Small intestine (tissue), 7 donors: Measurements from ENCODE around the gene PRRX1. TPM values are rescaled to one million over a fixed set of nuclear protein-coding genes. Genes with fewer than 3 reads are reported as not detected.
A peak's percentile ranks its signal among the peaks of the same experiment; 100 is the strongest.

Experiments used
- DNase-seq, 2 donors: peaks; one replicate each; pipeline versions ENCODE4 v3.0.0 to v3.0.0-alpha.2; 2013
- FAIRE-seq: peaks from 2 replicates; lab custom pipeline; 2012; peaks lifted over from hg19 to GRCh38; lab: Jason Lieb, UNC
- H3K27ac ChIP-seq, 3 donors: one replicate each; pipeline ENCODE4 v1.5.1; 2013; ENCODE audit warnings: low read length in 2 of 3, mild to moderate bottlenecking in 2 of 3, control low read depth in 1 of 3, inconsistent platforms in 1 of 3, low read depth in 1 of 3, moderate library complexity in 1 of 3
- H3K27me3 ChIP-seq, 3 donors: one replicate each; pipeline ENCODE4 v1.6.1; 2013; ENCODE audit warnings: low read length in 3 of 3, inconsistent platforms in 1 of 3; ENCODE audit not compliant: control insufficient read depth in 3 of 3, insufficient read depth in 3 of 3
- H3K36me3 ChIP-seq, 3 donors: one replicate each; pipeline ENCODE4 v1.6.1; 2013; ENCODE audit warnings: low read length in 3 of 3, inconsistent platforms in 1 of 3, low read depth in 1 of 3, mild to moderate bottlenecking in 1 of 3, moderate library complexity in 1 of 3; ENCODE audit not compliant: control insufficient read depth in 3 of 3, insufficient read depth in 2 of 3
- H3K4me1 ChIP-seq, 3 donors: one replicate each; pipeline ENCODE4 v1.6.1; 2013; ENCODE audit warnings: low read length in 2 of 3, inconsistent platforms in 1 of 3, low read depth in 1 of 3, mild to moderate bottlenecking in 1 of 3, moderate library complexity in 1 of 3; ENCODE audit not compliant: control insufficient read depth in 3 of 3, insufficient read depth in 2 of 3
- H3K4me3 ChIP-seq, 3 donors: one replicate each; pipeline ENCODE4 v1.5.1; 2013; ENCODE audit warnings: low read length in 3 of 3, control low read depth in 1 of 3, inconsistent platforms in 1 of 3, low read depth in 1 of 3, mild to moderate bottlenecking in 1 of 3, moderate library complexity in 1 of 3
- H3K9me3 ChIP-seq, 2 donors: one replicate each; pipeline ENCODE4 v1.6.1; 2013; ENCODE audit warnings: low read depth in 1 of 2, low read length in 1 of 2; ENCODE audit not compliant: control insufficient read depth in 2 of 2, insufficient read depth in 1 of 2
- WGBS, 3 donors: extraction: QIAGEN DNeasy Blood & Tissue Kit; methylation state at CpG; one replicate each; pipeline ENCODE4 v1.1.7; 2013; 5-methylcytosine and 5-hydroxymethylcytosine counted together
- polyA plus RNA-seq, 4 donors: library from polyadenylated mRNA; stranded (reverse) in 3 of 4; unstranded in 1 of 4; fragments of 200-250 nt in 3 of 4; fragments of 120-200 nt in 1 of 4; gene quantifications; one replicate each; pipeline versions ENCODE4 v1.2.1 to v1.2.3, GENCODE V29; 2013
- donor health status: healthy with polysubstance abuse.
- donor health status: control.
- donor health status: control.
- donor health status: Bipolar disorder and iron deficiency.
- donor health status: healthy.

PRRX1 gene
- polyA plus RNA-seq, 4 donors: 0.22 to 1.7 (median 0.57) TPM

DNA sequence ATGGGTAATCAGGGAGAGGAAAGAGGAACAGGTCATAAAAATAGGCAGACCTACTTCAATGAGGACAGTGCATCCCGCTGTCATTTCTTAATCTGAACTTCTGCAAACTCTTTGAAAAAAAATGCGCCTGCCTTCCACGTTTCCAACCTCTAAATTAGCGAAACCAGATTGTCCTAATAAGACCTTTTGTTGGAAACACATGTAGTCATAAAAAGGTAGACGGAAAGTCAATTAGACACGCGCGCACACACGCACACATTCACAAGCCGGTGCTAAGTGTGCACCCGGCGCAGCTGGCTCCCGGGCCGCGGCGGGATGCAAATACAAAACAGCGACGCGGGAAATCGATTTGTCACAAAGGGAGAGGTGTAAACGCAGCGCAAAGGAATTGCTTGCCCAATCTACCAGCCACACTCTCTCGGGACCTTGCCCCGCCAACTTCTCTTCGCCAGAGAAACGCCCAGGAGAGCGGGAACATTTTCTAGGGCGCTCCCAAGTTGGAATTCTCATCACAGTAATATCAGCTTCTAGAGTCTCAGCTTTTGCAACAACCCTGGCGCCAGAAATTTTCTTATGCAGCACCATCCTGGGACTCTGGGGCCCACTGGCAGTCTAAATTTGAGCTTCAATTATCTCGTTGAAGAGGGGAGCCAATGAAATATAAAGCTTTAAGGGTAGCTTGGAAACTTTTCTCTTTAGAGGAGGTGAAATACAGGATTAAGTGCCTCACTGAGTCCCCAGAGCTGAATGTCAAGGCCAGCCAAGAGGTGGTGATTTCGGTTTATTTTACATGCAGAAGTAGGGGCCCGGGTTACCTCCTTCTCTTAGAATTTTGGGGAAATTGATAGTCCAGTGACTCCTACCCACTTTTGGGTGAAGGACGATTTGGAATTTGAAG is 4.5 kb downstream of the PRRX1 start:
- H3K36me3 ChIP-seq: no peaks in the 10 kb centered on the region
- H3K27ac ChIP-seq: no peak overlapping the region
- WGBS, 3 donors: 7 to 14% (median 12%) methylated on average over 33 of the region's 33 CpGs
- H3K4me1 ChIP-seq: peaks cover 0 to 11% (median 4%) of the 10 kb centered on the region in 3 donors
- peaks cover 0 to 4% of the 10 kb centered on the region in 2 donors for H3K9me3 ChIP-seq
- DNase-seq: peak; percentile 2 to 22
- H3K4me3 ChIP-seq: no peak overlapping the region
- no peak for FAIRE-seq
- H3K27me3 ChIP-seq: peaks cover 4 to 93% (median 45%) of the 10 kb centered on the region in 3 donors

DNA sequence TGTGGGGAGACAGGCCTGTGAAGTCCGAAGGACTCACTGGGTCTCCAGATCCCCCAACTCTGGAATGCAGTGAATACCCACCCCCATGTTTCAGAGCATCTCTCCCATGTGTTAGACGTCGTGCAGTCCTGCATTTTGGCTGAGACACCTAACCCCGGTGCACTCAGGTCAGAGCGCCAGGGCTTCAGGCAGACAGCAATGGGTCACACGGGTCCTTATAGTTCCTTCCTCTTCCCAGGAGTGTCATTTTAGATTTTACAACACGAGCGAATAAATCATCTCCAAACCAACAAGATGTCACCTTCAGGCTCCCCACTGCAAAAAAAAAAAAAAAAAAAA is 5.1 kb downstream of the PRRX1 start:
- no peaks in the 10 kb centered on the region for H3K36me3 ChIP-seq
- no peak overlapping the region for H3K27ac ChIP-seq
- H3K4me1 ChIP-seq: peaks cover 0 to 9% (median 4%) of the 10 kb centered on the region in 3 donors
- H3K4me3 ChIP-seq: no peak overlapping the region
- peaks cover 4 to 88% (median 45%) of the 10 kb centered on the region in 3 donors for H3K27me3 ChIP-seq
- no peak for FAIRE-seq
- 19 to 33% (median 24%) methylated on average over 6 to 8 of the region's 8 CpGs for WGBS, 3 donors
- DNase-seq: no peak
- H3K9me3 ChIP-seq: peaks cover 0 to 4% of the 10 kb centered on the region in 2 donors

DNA sequence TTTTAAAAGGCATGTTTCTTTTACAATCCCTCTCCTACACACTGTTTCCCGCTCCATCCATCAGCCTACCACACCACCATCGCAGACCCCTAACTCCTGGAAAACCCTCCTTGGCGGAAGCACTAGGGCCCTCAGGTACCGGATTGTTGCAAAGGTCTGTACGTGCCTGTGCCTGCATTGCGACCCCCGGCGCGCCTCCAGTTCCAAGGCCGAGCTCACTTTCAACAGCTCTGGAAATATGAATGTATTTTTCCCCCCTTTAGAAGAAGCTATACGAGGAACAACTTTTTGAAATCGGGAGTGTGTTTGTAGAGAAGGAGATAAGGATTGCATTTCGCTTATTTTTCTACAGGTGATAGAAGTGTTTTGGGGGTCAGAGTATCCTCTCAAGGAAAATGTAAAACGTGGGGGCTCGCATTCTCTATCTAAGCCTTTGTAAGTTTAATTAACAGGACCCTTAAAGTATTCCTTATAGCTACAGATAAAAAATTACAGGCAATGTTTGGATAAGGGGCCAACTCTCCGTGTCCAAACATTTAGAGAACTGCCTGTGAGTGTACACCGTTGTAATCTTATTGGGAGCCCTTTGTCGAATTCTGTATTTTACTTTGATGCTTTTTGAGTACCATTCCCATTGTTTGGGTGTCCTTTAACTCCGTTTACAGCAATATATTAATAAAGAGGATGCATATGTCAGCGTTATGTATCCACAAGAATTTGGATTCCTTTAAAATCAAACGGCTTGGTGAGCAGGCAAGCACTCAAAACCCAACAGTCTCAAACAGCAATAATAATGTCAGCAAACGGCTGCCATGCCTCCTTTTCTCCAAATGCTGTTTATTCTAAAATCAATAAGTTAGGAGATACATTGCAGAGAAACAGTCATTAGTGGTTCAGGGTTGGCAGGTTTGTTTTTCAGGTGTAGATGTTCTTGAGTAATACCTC is 5.9 kb downstream of the PRRX1 start:
- Histone ChIP-seq H3K36me3 (no peaks in the 10 kb centered on the region), H3K9me3 (peaks cover 0 to 4% of the 10 kb centered on the region in 2 donors), H3K4me1 (peaks cover 0 to 2% (median under 1%) of the 10 kb centered on the region in 3 donors), H3K4me3 (no peak overlapping the region), H3K27me3 (peaks cover 4 to 80% (median 38%) of the 10 kb centered on the region in 3 donors), H3K27ac (no peak overlapping the region)
- DNase-seq (peak in 1 of 2 donors; percentile 3), FAIRE-seq (no peak)
- WGBS, 3 donors: 16 to 27% (median 19%) methylated on average over 22 of the region's 22 CpGs

DNA sequence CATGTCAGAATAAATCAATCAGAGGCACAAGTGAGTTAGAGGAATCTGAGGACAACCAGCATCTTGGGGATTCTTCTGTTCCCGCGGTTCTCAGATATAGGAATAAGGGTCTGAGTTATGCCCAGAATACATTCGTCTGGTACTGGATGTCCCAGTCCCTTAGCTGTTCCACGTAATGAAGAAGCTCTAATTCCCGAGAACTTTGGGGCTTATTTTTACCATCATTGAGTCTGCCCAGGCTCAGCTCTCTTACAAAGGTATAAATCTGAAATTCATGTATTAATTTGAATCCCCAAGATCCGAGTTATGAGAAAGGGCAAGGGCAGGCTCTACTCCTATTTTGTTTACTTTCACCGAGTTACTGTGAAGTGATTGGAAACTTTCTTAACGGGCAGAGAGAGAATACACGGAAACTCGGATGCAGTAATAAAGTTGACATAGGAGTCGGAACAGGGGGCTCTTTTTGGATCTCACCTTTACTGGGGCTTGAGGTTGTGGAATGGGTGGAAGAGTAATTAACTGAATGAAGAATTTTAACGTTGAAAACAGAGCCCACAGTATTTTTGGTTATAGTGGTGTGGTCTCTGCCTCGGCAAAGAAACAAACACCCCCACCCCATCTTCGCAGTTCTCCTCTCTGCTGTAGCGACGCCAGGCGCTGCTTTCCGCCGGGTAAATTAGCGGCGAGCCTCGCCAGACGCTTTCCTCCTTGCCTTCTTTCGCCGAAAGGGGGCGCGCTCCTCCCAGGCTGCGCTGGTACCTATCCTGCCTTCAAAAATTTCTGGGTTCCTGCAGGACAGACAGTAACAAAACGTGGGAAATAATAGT is 7.1 kb downstream of the PRRX1 start:
- peak; percentile 10 to 54 for DNase-seq
- Histone ChIP-seq H3K36me3 (no peaks in the 10 kb centered on the region), H3K9me3 (peaks cover 0 to 4% of the 10 kb centered on the region in 2 donors), H3K4me1 (no peaks in the 10 kb centered on the region), H3K27me3 (peaks cover 4 to 69% (median 28%) of the 10 kb centered on the region in 3 donors), H3K27ac (no peak overlapping the region), H3K4me3 (no peak overlapping the region)
- FAIRE-seq: no peak
- 6 to 10% (median 7%) methylated on average over 29 of the region's 29 CpGs for WGBS, 3 donors

DNA sequence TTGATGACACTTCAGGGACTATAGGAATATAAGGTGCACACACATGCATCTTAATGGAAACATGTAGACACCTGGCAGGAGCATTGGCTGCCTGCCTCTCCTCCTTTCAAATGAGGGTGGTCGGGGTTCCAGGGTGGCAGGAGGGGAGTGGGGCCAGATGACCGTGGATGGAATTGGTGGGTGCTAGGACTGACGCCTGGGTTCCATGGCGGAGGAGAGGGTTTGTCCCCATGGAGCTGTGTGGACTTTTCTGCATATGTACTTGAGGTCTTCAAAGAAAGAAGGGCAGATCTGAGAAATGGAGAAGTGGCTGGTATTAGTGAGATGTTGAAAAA is 7.7 kb downstream of the PRRX1 start:
- Histone ChIP-seq H3K27ac (no peak overlapping the region), H3K9me3 (peaks cover 0 to 4% of the 10 kb centered on the region in 2 donors), H3K4me3 (no peak overlapping the region), H3K27me3 (peaks cover 4 to 63% (median 25%) of the 10 kb centered on the region in 3 donors), H3K4me1 (no peaks in the 10 kb centered on the region), H3K36me3 (no peaks in the 10 kb centered on the region)
- 67 to 74% (median 68%) methylated on average over 4 of the region's 4 CpGs for WGBS, 3 donors
- DNase-seq (no peak), FAIRE-seq (no peak)

DNA sequence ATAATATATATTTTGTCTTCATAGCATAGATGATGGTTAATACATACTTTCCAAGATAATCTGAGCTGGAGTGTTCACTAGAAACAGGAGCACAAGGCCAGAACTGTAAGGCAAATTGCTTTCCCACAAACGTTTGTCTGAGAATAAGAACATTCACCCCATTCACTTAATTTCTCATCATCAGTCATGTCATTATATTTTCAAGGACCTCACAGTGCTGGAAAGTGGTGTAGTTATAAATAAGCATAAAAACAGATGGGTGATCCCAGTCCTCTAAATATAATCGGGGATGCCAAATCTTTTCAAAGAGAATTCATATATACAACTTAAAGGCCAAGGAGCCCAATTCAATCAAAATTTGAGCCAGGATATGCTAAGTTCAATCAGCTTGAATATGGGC is 8.4 kb downstream of the PRRX1 start:
- H3K36me3 ChIP-seq: no peaks in the 10 kb centered on the region
- 63 to 68% (median 64%) methylated on average over 2 of the region's 2 CpGs for WGBS, 3 donors
- H3K27ac ChIP-seq: no peak overlapping the region
- H3K9me3 ChIP-seq: no peaks in the 10 kb centered on the region
- H3K27me3 ChIP-seq: peaks cover 1 to 56% (median 22%) of the 10 kb centered on the region in 3 donors
- H3K4me3 ChIP-seq: no peak overlapping the region
- DNase-seq (no peak), FAIRE-seq (no peak)
- H3K4me1 ChIP-seq: no peaks in the 10 kb centered on the region

DNA sequence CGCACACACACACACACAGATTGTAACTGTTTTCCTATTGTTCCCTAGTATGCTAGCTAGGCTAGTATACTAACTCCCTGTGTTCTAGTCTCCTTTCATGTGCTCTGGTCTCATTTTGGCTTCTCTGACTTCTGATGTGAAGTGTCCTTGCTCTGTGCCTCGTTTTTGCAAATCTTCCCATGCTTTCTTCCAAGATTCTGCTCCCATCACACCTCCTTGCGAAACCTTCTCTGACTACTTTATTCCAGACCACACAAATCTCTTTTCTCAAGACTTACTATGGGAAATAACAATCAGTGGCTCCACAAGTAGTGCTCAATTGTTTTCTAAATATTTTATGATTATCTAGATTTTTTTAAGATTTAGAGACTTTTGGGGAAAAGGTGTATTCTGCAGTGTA is 10.3 kb downstream of the PRRX1 start:
- no peak overlapping the region for H3K27ac ChIP-seq
- no peak for FAIRE-seq

More for the DNA sequence above, 10.3 kb downstream of the PRRX1 start:
- Histone ChIP-seq H3K27me3 (peaks cover 0 to 37% (median 9%) of the 10 kb centered on the region in 3 donors), H3K36me3 (no peaks in the 10 kb centered on the region), H3K9me3 (no peaks in the 10 kb centered on the region), H3K4me1 (no peaks in the 10 kb centered on the region), H3K4me3 (no peak overlapping the region)
- 59 to 73% (median 70%) methylated on average over 3 of the region's 3 CpGs for WGBS, 3 donors
- DNase-seq: no peak
